Hindlimb muscle (tissue), 1 donor: ENCODE measurements around the gene EMC8. TPM values are rescaled to one million over a fixed set of nuclear protein-coding genes. Genes with fewer than 3 reads are reported as not detected.
"Not testable (repeated sequence)": the region's sequence is repeated elsewhere in the genome, so short reads cannot be mapped to it uniquely, and the experiment has no call there.

Experiments
- DNase-seq: peaks from one replicate; pipeline ENCODE4 v3.0.0-alpha.2; 2013
- polyA plus RNA-seq: library from polyadenylated mRNA; unstranded; fragments of 120-200 nt; gene quantifications from one replicate; pipeline ENCODE4 v1.2.1, GENCODE V29; 2013; ENCODE audit not compliant: insufficient read length

The EMC8 gene
- polyA plus RNA-seq, 1 donor: 21.5 TPM

- DNase-seq: no peak
Measured at GRCh38 chr16:85812031-85812807, 12.9 kb upstream of the EMC8 start.

GRCh38 chr16:85810742-85811115 is 11.4 kb upstream of the EMC8 start:
- DNase-seq: no peak

- DNase-seq: no peak
Measured at GRCh38 chr16:85810097-85810741, 10.9 kb upstream of the EMC8 start.

GRCh38 chr16:85809645-85810044 is 10.3 kb upstream of the EMC8 start:
- DNase-seq: no peak

GRCh38 chr16:85808926-85809325 is 9.6 kb upstream of the EMC8 start:
- DNase-seq: no peak

GRCh38 chr16:85808104-85808503 is 8.8 kb upstream of the EMC8 start:
- not testable (repeated sequence) for DNase-seq

- DNase-seq: not testable (repeated sequence)
Measured at GRCh38 chr16:85807340-85807739, 8.0 kb upstream of the EMC8 start.

- DNase-seq: no peak
Measured at GRCh38 chr16:85806539-85806938, 7.2 kb upstream of the EMC8 start.

- no peak for DNase-seq
Measured at GRCh38 chr16:85805442-85806045, 6.2 kb upstream of the EMC8 start.

GRCh38 chr16:85803570-85803969 is 4.2 kb upstream of the EMC8 start:
- no peak for DNase-seq

GRCh38 chr16:85800321-85800669 is 951 bp upstream of the EMC8 start:
- no peak for DNase-seq

- no peak for DNase-seq
Measured at GRCh38 chr16:85798901-85799496, 345 bp downstream of the EMC8 start.

- no peak for DNase-seq
Measured at GRCh38 chr16:85798283-85798776, 1.0 kb downstream of the EMC8 start.

GRCh38 chr16:85796599-85796998 is 2.7 kb downstream of the EMC8 start:
- no peak for DNase-seq

GRCh38 chr16:85796152-85796551 is 3.2 kb downstream of the EMC8 start:
- DNase-seq: no peak

GRCh38 chr16:85794696-85795095 is 4.6 kb downstream of the EMC8 start:
- no peak for DNase-seq

- no peak for DNase-seq
Measured at GRCh38 chr16:85793662-85794298, 5.6 kb downstream of the EMC8 start.

GRCh38 chr16:85789773-85790172 is 9.6 kb downstream of the EMC8 start:
- no peak for DNase-seq

GRCh38 chr16:85788819-85789218 is 10.5 kb downstream of the EMC8 start:
- no peak for DNase-seq

GRCh38 chr16:85785927-85786326 is 13.4 kb downstream of the EMC8 start:
- no peak for DNase-seq

- DNase-seq: no peak
Measured at GRCh38 chr16:85784813-85785212, 14.5 kb downstream of the EMC8 start.

GRCh38 chr16:85783441-85783840 is 15.9 kb downstream of the EMC8 start:
- no peak for DNase-seq

GRCh38 chr16:85782451-85782850 is 16.9 kb downstream of the EMC8 start:
- no peak for DNase-seq
